ENCODE data around the gene CETN1.

Gene CETN1

GRCh38 chr18:573385-573784, 6.8 kb upstream of the CETN1 start:
- Histone ChIP-seq H3K4me2 (no peak overlapping the region), H2AFZ (ENCODE audit: low read depth) (no peak overlapping the region)
- no peak for TF ChIP-seq CTCF (conservative IDR thresholded peaks at IDR 0.05; ENCODE audit: low read depth, low read length)

GRCh38 chr18:574149-574860, 5.9 kb upstream of the CETN1 start:
- no peaks in the 10 kb centered on the region for H3K27me3 ChIP-seq (ENCODE audit: insufficient read depth, low read depth)
- no peak overlapping the region for H3K4me2 ChIP-seq
- H3K36me3 ChIP-seq (ENCODE audit: insufficient read depth), result no peaks in the 10 kb centered on the region
- H3K27ac ChIP-seq, result no peak overlapping the region
- H3K9ac ChIP-seq, result no peak overlapping the region
- H4K20me1 ChIP-seq (ENCODE audit: insufficient read depth), result no peaks in the 10 kb centered on the region
- TF ChIP-seq CTCF (conservative IDR thresholded peaks at IDR 0.05; ENCODE audit: low read depth, low read length), result no peak
- H3K4me1 ChIP-seq (ENCODE audit: low read depth, poor library complexity, severe bottlenecking), result no peaks in the 10 kb centered on the region
- H3K79me2 ChIP-seq (ENCODE audit: insufficient read depth, low read depth), result no peaks in the 10 kb centered on the region
- no peak overlapping the region for H3K4me3 ChIP-seq (IDR thresholded peaks at IDR 0.05; ENCODE audit: insufficient read depth, low read depth, low read length)
- H2AFZ ChIP-seq (ENCODE audit: low read depth), result no peak overlapping the region

More at GRCh38 chr18:573385-573784, 6.8 kb upstream of the CETN1 start:
- H3K36me3 ChIP-seq (ENCODE audit: insufficient read depth), result no peaks in the 10 kb centered on the region
- H3K4me1 ChIP-seq (ENCODE audit: low read depth, poor library complexity, severe bottlenecking), result no peaks in the 10 kb centered on the region
- no peak overlapping the region for H3K9ac ChIP-seq
- no peaks in the 10 kb centered on the region for H3K79me2 ChIP-seq (ENCODE audit: insufficient read depth, low read depth)
- H3K27ac ChIP-seq, result no peak overlapping the region
- no peak overlapping the region for H3K4me3 ChIP-seq (IDR thresholded peaks at IDR 0.05; ENCODE audit: insufficient read depth, low read depth, low read length)
- H4K20me1 ChIP-seq (ENCODE audit: insufficient read depth), result no peaks in the 10 kb centered on the region
- H3K27me3 ChIP-seq (ENCODE audit: insufficient read depth, low read depth), result no peaks in the 10 kb centered on the region

GRCh38 chr18:574865-575645, 5.1 kb upstream of the CETN1 start:
- H3K79me2 ChIP-seq (ENCODE audit: insufficient read depth, low read depth), result no peaks in the 10 kb centered on the region
- H3K4me1 ChIP-seq (ENCODE audit: low read depth, poor library complexity, severe bottlenecking), result no peaks in the 10 kb centered on the region
- H3K27me3 ChIP-seq (ENCODE audit: insufficient read depth, low read depth), result no peaks in the 10 kb centered on the region
- no peaks in the 10 kb centered on the region for H3K36me3 ChIP-seq (ENCODE audit: insufficient read depth)
- H3K4me3 ChIP-seq (IDR thresholded peaks at IDR 0.05; ENCODE audit: insufficient read depth, low read depth, low read length), result no peak overlapping the region
- no peak overlapping the region for H3K27ac ChIP-seq
- no peak for TF ChIP-seq CTCF (conservative IDR thresholded peaks at IDR 0.05; ENCODE audit: low read depth, low read length)
- H3K9ac ChIP-seq, result no peak overlapping the region
- H2AFZ ChIP-seq (ENCODE audit: low read depth), result no peak overlapping the region
- no peaks in the 10 kb centered on the region for H4K20me1 ChIP-seq (ENCODE audit: insufficient read depth)
- H3K4me2 ChIP-seq, result no peak overlapping the region

GRCh38 chr18:576924-577323, 3.3 kb upstream of the CETN1 start:
- no peaks in the 10 kb centered on the region for H4K20me1 ChIP-seq (ENCODE audit: insufficient read depth)
- no peaks in the 10 kb centered on the region for H3K36me3 ChIP-seq (ENCODE audit: insufficient read depth)
- H3K9ac ChIP-seq, result no peak overlapping the region
- no peak for TF ChIP-seq CTCF (conservative IDR thresholded peaks at IDR 0.05; ENCODE audit: low read depth, low read length)
- no peak overlapping the region for H3K27ac ChIP-seq
- H3K79me2 ChIP-seq (ENCODE audit: insufficient read depth, low read depth), result no peaks in the 10 kb centered on the region
- H3K4me2 ChIP-seq, result no peak overlapping the region
- H3K27me3 ChIP-seq (ENCODE audit: insufficient read depth, low read depth), result no peaks in the 10 kb centered on the region
- H2AFZ ChIP-seq (ENCODE audit: low read depth), result no peak overlapping the region
- no peaks in the 10 kb centered on the region for H3K4me1 ChIP-seq (ENCODE audit: low read depth, poor library complexity, severe bottlenecking)
- H3K4me3 ChIP-seq (IDR thresholded peaks at IDR 0.05; ENCODE audit: insufficient read depth, low read depth, low read length), result no peak overlapping the region

Measured in KMS-11 (cell line).